HG03097 (cell line): Measurements from ENCODE around the gene SSH2.

Source experiments
- ATAC-seq: cut with Tn5 transposase; IDR thresholded peaks from one replicate; pipeline ENCODE4 v1.9.1; 2021; ENCODE audit not compliant: unreplicated experiment, low FRiP score

The SSH2 gene

GRCh38 chr17:29582772-29583171 lies 347.3 kb downstream of the SSH2 start:
- no peak for ATAC-seq

GRCh38 chr17:29582254-29582765 lies 347.7 kb downstream of the SSH2 start:
- no peak for ATAC-seq

GRCh38 chr17:29581583-29582253 lies 348.3 kb downstream of the SSH2 start:
- ATAC-seq: no peak

- peak; percentile 72 for ATAC-seq
Measured at GRCh38 chr17:29579866-29580771, 349.9 kb downstream of the SSH2 start.

GRCh38 chr17:29578626-29579485 lies 351.2 kb downstream of the SSH2 start:
- no peak for ATAC-seq

GRCh38 chr17:29577385-29578211 lies 352.4 kb downstream of the SSH2 start:
- ATAC-seq: no peak

- no peak for ATAC-seq
Measured at GRCh38 chr17:29577001-29577370, 353.0 kb downstream of the SSH2 start.

GRCh38 chr17:29576214-29577000 lies 353.6 kb downstream of the SSH2 start:
- ATAC-seq: no peak
